HepG2 (cell line): ENCODE measurements around the gene PODXL2. TPM values are rescaled to one million over a fixed set of nuclear protein-coding genes. Genes with fewer than 3 reads are reported as not detected.

Experiments
- ATAC-seq: fragments of 200-7000 bp; cut with Tn5 transposase; 3 replicates; pipeline ENCODE4 v1.9.1; 2020; ENCODE audit warnings: mild to moderate bottlenecking, moderate library complexity
- BruUV-seq: library from RNA; stranded (reverse); fragments of 400-500 nt; replicated peaks from 2 replicates; lab custom pipeline; 2021; lab: Mats Ljungman, UMichigan
- CTCF ChIA-PET: fragments of 300-600 bp; formaldehyde crosslinking; extraction: SDS; loops from one replicate; lab custom pipeline; 2021; ENCODE audit warnings: low total read pairs, inconsistent platforms, low intra/inter-chr PET ratio; lab: Yijun Ruan, JAX
- POLR2A ChIA-PET: fragments of 350-600 bp; sonication (Branson Sonifier 250); formaldehyde crosslinking; loops from one replicate; lab custom pipeline; 2020; ENCODE audit warnings: antibody characterized with exemption, inconsistent platforms; lab: Yijun Ruan, JAX
- DNase-seq: peaks from one replicate; pipeline ENCODE4 v3.0.0-alpha.2; 2015; ENCODE audit warnings: low spot score
- FAIRE-seq: peaks from 3 replicates; lab custom pipeline; 2011; peaks lifted over from hg19 to GRCh38; lab: Jason Lieb, UNC
- H2AFZ ChIP-seq: one replicate; pipeline ENCODE4 v1.6.1; 2011; ENCODE audit warnings: low read length, inconsistent platforms
- H3K27ac ChIP-seq: fragments of 300-600 bp; 3 replicates; pipeline ENCODE4 v1.8.0; 2011; ENCODE audit warnings: mixed run types, mild to moderate bottlenecking, mixed read lengths, low read length, inconsistent platforms; ENCODE audit not compliant: insufficient read depth; ENCODE audit errors: extremely low read length
- H3K27me3 ChIP-seq, 2 experiments: fragments of 200-600 bp in 1 of 2; 2 replicates in 1 of 2; 3 replicates in 1 of 2; pipeline versions ENCODE4 v1.6.0 to v1.8.0; 2011; ENCODE audit warnings: low read length in 2 of 2, mild to moderate bottlenecking in 2 of 2, moderate library complexity in 2 of 2, inconsistent platforms in 1 of 2; ENCODE audit not compliant: insufficient read depth in 2 of 2, control insufficient read depth in 1 of 2
- H3K36me3 ChIP-seq, 2 experiments: fragments of 200-600 bp in 1 of 2; replicated peaks in 1 of 2; 2 replicates in 1 of 2; 3 replicates in 1 of 2; pipeline versions ENCODE4 v1.5.1 to v1.8.0; 2011; ENCODE audit warnings: low read length in 2 of 2, inconsistent platforms in 1 of 2; ENCODE audit not compliant: insufficient read depth in 2 of 2, control insufficient read depth in 1 of 2
- H3K4me1 ChIP-seq: 2 replicates; pipeline ENCODE4 v1.5.1; 2012; ENCODE audit warnings: low read length, inconsistent platforms; ENCODE audit not compliant: insufficient read depth
- H3K4me2 ChIP-seq: 2 replicates; pipeline ENCODE4 v1.6.0; 2011; ENCODE audit warnings: low read depth, low read length, inconsistent platforms
- H3K4me3 ChIP-seq, 3 experiments: fragments of 200-600 bp in 1 of 3; sonication (generic), shearing (Covaris generic) in 1 of 3; replicated peaks in 1 of 3; 2 replicates each; pipeline ENCODE4 v1.5.1; 2011 to 2016; ENCODE audit warnings: low read length in 3 of 3, inconsistent platforms in 2 of 3, low read depth in 2 of 3, mild to moderate bottlenecking in 2 of 3, control low read depth in 1 of 3, mixed read lengths in 1 of 3; ENCODE audit not compliant: insufficient read depth in 1 of 3
- H3K79me2 ChIP-seq: one replicate; pipeline ENCODE4 v1.6.1; 2011; ENCODE audit warnings: low read length, inconsistent platforms; ENCODE audit not compliant: insufficient read depth
- H3K9ac ChIP-seq: 2 replicates; pipeline ENCODE4 v1.6.0; 2011; ENCODE audit warnings: mild to moderate bottlenecking, low read depth, low read length, inconsistent platforms; ENCODE audit not compliant: insufficient read depth
- H3K9me3 ChIP-seq: 2 replicates; pipeline ENCODE4 v1.5.1; 2012; ENCODE audit warnings: mild to moderate bottlenecking, low read length
- H4K20me1 ChIP-seq: 2 replicates; pipeline ENCODE4 v1.6.0; 2011; ENCODE audit warnings: inconsistent platforms, mild to moderate bottlenecking, low read length, moderate library complexity; ENCODE audit not compliant: insufficient read depth
- SNAPC4 ChIP-seq: sonication (generic); formaldehyde crosslinking; IDR thresholded peaks from 2 replicates; pipeline ENCODE4 v1.4.0; 2020; ENCODE audit warnings: mild to moderate bottlenecking, missing genetic modification reagents
- ZNF446 ChIP-seq: sonication (generic); formaldehyde crosslinking; IDR thresholded peaks from 2 replicates; pipeline ENCODE4 v1.5.0; 2020; ENCODE audit warnings: mild to moderate bottlenecking, missing genetic modification reagents
- ZNF768 ChIP-seq: sonication (generic); formaldehyde crosslinking; IDR thresholded peaks from 2 replicates; pipeline ENCODE4 v1.4.0; 2020; ENCODE audit warnings: missing genetic modification reagents
- WGBS: methylation state at CpG from one replicate; pipeline ENCODE4 v1.1.6; 2017; ENCODE audit warnings: low lambda C conversion rate; 5-methylcytosine and 5-hydroxymethylcytosine counted together
- in situ Hi-C: cut with HindIII; loops from 2 replicates; pipeline ENCODE4 v1.10.0; 2017; ENCODE audit warnings: low pct_unique_long_range_greater_than_20kb; ENCODE audit not compliant: extremely low pct_ligation_motif_present
- intact Hi-C: fragments of 100-400 bp; cut with micrococcal nuclease; formaldehyde crosslinking; loops from one replicate; pipeline ENCODE4 v1.10.0; 2022; ENCODE audit not compliant: unreplicated experiment
- polyA plus RNA-seq, 8 experiments: library from polyadenylated mRNA; depleted of rRNA in 3 of 8; stranded (reverse) in 7 of 8; unstranded in 1 of 8; fragments of >200 nt; fragmentation: Illumina TruSeq in 4 of 8; extraction: Trizol in 4 of 8; gene quantifications; 2 replicates each; pipeline versions ENCODE4 v1.2.1 to v1.2.3, GENCODE V29; 2011 to 2016; ENCODE audit warnings: low read depth in 4 of 8, missing spikeins in 1 of 8, mixed read lengths in 1 of 8; ENCODE audit not compliant: insufficient read depth in 1 of 8
- total RNA-seq, 5 experiments: library from RNA; depleted of rRNA; stranded (reverse); fragments of >200 nt; fragmentation: Illumina TruSeq; extraction: Trizol; gene quantifications; 2 replicates each; pipeline ENCODE4 v1.2.3, GENCODE V29; 2016; ENCODE audit warnings: low read depth in 1 of 5

PODXL2 gene
- total and polyA plus RNA-seq, 2 of the 13 experiments (the other 11 are each of a cell fraction or from before 2014, with no cell fraction given) = 20.4 to 25.1 TPM

DNA sequence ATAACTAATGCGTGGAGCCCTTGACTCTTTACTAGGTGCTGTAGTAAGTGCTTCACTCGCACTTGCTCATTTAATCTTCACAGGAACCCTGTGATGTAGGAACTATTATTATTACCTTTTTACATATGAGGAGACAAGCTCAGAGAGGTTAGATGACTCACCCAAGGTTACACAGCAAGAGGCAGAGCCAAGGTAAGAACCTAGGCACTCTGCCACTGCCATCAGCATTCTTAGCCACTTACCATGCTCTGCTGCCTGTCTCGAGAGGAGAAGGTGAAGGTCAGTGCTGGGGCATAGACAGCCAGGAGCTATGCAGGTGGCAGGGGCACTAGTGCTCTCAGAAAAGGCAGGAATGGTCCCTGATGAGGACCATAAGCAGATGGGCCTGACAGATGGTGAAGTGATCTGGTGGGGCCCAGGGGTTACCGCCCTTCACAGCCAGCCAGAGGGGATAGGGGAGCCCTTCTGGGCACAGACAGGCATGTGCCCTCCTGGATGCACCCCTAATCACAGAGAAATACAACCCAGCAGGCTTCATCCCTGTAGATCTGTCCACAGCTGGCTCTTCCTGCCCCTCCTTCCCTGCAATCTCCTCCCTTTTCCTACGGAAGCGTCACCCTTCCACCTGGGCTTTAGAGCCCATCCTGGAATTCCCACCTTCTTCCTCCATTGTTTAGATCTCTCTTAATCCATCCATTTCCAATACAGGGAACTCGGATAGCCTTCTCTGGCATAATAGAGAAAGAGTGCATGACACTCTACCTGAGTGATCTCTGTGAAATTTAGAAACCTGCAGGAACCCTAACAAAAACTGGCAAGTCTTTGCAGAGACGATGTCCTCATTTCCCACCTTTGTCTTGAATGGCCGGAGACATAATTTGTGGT, 70.7 kb downstream of the PODXL2 start:
- H3K27me3 ChIP-seq = peaks cover 0 to 2% of the 10 kb centered on the region in 2 experiments; a peak in 2 of 5 replicates
- no peaks in the 10 kb centered on the region for H4K20me1 ChIP-seq
- no peaks in the 10 kb centered on the region for H3K79me2 ChIP-seq
- H3K36me3 ChIP-seq = no peaks in the 10 kb centered on the region
- no TSS peak for BruUV-seq
- FAIRE-seq (no peak), DNase-seq (no peak), ATAC-seq (no peak)
- CTCF ChIA-PET = no interaction called here
- POLR2A ChIA-PET = no interaction called here
- intact Hi-C loops = loop anchor here (10.0 kb wide), 2 partner anchors 105 to 135 kb away; partner anchors contain the start of genes MCM2 and TPRA1
- H3K4me2 ChIP-seq = no peak overlapping the region
- H2AFZ ChIP-seq = no peak overlapping the region
- WGBS = 37% methylated on average over 9 of the region's 9 CpGs
- in situ Hi-C loops = no loop called here
- peaks cover 12% of the 10 kb centered on the region for H3K4me1 ChIP-seq
- H3K27ac ChIP-seq = no peak overlapping the region
- no peaks in the 10 kb centered on the region for H3K9me3 ChIP-seq
- no peak overlapping the region for H3K4me3 ChIP-seq
- TF ChIP-seq SNAPC4 (no peak), ZNF446 (no peak), ZNF768 (CRISPR knock-in tag) (peak; percentile 35; the same call in 1 of the 2 replicates)
- H3K9ac ChIP-seq = no peak overlapping the region
